ENCODE measurements around the gene BTRC. TPM values are rescaled to one million over a fixed set of nuclear protein-coding genes. Genes with fewer than 3 reads are reported as not detected.

Gene BTRC
- total RNA-seq, 4 donors from 2014 or later: 11.9 to 19.0 (median 12.2) TPM

DNA sequence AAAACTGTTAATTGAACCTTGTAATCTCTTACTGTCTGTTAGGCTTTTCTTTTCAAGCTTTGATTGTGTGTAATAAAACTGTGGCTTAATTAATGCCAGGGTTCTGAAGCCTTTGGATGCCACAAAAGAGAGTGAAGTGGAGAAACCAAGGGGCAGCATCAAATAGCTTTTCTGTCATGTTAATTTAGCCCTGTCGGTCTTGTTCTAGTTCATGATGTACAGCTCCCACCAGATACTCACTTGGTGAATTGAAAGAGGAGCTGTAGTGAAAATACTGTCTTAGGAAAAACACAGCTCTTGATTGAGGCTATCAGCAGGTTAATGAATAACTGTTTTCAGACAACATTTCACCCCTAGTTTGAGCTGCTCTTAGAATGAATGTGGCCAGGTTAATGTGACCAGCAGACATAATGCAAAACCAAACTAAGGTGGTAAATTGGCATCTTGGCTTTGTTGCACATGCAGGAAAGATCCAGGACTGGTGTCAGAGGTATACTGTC is 139.9 kb downstream of the BTRC start:
- no peak for DNase-seq
- no peak overlapping the region for H3K27ac ChIP-seq
- H3K36me3 ChIP-seq: no peaks in the 10 kb centered on the region
- no peaks in the 10 kb centered on the region for H3K9me3 ChIP-seq
- peaks cover 0 to 10% (median 0%) of the 10 kb centered on the region in 4 donors for H3K4me1 ChIP-seq
- H3K4me3 ChIP-seq: no peak overlapping the region
- H3K27me3 ChIP-seq: no peaks in the 10 kb centered on the region
- TF ChIP-seq CTCF (IDR thresholded peaks at IDR 0.05): no peak
- TF ChIP-seq POLR2A (IDR thresholded peaks at IDR 0.05): no peak

DNA sequence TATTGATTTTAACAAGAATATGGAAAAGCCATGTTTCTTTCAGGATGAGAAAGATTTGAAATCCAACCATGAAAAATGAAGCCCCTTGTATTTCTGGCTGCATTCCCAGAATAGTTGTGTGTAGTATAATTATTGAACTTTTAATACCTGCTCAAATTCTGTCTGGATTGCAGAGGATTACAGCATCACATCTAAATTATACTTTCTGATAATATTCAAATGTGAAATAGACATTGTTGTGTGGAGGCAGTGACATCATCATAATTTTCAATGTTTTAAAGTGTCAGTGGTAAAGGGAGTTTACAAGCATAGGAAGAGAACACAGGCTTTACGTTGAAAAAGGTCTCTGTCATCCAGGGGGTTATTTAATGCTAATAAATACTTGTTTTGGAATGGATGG is 140.7 kb downstream of the BTRC start:
- H3K4me3 ChIP-seq: no peak overlapping the region
- H3K27me3 ChIP-seq: no peaks in the 10 kb centered on the region
- H3K4me1 ChIP-seq: peaks cover 0 to 10% (median 0%) of the 10 kb centered on the region in 4 donors
- H3K9me3 ChIP-seq: no peaks in the 10 kb centered on the region
- no peak for DNase-seq
- no peak overlapping the region for H3K27ac ChIP-seq
- no peaks in the 10 kb centered on the region for H3K36me3 ChIP-seq
- no peak for TF ChIP-seq POLR2A (IDR thresholded peaks at IDR 0.05)
- no peak for TF ChIP-seq CTCF (IDR thresholded peaks at IDR 0.05)

DNA sequence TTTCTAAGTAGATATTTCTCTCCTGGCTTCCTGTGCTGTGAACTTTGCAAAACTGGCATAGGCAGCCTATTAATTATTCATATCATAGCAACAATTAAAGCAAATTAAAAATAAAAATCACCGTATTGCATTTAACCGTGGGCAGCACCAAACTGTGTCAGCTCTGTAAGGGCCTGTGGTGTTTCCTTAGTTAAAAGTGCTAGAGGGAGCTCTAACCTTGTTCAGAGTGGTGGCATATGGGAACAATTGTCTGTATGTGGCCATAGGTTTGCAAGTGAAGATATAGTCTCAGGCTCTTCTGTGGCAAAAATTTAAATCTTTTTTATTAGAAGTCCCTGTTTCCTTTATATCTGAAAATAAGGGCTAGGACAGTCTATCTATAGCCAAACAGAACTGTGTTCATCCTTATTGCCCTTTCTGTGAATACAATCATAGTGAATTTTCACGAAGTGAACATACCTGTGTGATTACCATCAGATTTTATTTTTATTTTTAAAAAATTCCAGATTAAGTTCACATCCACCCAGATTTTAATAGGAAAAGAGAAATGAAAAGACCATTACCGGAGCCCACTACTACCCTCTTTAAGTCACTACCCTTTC is 141.5 kb downstream of the BTRC start:
- H3K4me3 ChIP-seq: no peak overlapping the region
- peak in 1 of 6 experiments; percentile 17 for TF ChIP-seq CTCF (IDR thresholded peaks at IDR 0.05)
- no peak for TF ChIP-seq POLR2A (IDR thresholded peaks at IDR 0.05)
- H3K27me3 ChIP-seq: no peaks in the 10 kb centered on the region
- no peaks in the 10 kb centered on the region for H3K9me3 ChIP-seq
- peaks cover 0 to 10% (median 0%) of the 10 kb centered on the region in 4 donors for H3K4me1 ChIP-seq
- DNase-seq: no peak
- H3K36me3 ChIP-seq: no peaks in the 10 kb centered on the region
- H3K27ac ChIP-seq: no peak overlapping the region

DNA sequence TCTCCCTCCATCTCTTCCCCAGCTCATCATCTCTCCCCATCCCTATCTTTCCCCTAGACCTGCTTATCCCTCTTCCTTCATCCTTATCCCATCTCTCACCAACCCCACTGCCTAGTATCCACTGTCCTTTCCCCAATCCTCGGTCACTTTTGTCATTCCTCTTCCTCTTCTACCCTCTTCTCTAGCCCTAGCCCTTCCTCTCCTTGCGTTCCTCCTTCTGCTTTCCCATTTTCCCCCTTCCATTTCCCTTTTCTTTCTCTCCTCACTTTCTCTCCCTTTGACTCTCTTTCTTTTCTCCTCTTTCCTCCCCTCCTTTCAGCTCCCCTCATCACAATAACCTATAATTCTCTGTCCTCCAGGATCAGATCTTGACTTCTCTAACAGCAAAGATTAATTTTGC is 150.5 kb downstream of the BTRC start:
- no peaks in the 10 kb centered on the region for H3K9me3 ChIP-seq
- no peak for TF ChIP-seq CTCF (IDR thresholded peaks at IDR 0.05)
- TF ChIP-seq POLR2A (IDR thresholded peaks at IDR 0.05): no peak

GRCh38 chr10:101506829-101507661 is 153.1 kb downstream of the BTRC start:
- TF ChIP-seq CTCF (IDR thresholded peaks at IDR 0.05) (no peak), POLR2A (IDR thresholded peaks at IDR 0.05) (no peak)
- Histone ChIP-seq H3K27me3 (no peaks in the 10 kb centered on the region), H3K4me1 (no peaks in the 10 kb centered on the region), H3K4me3 (no peak overlapping the region), H3K9me3 (no peaks in the 10 kb centered on the region), H3K36me3 (no peaks in the 10 kb centered on the region), H3K27ac (no peak overlapping the region)
- DNase-seq: no peak

More for the DNA sequence above, 150.5 kb downstream of the BTRC start:
- Histone ChIP-seq H3K27me3 (no peaks in the 10 kb centered on the region), H3K4me3 (no peak overlapping the region), H3K4me1 (no peaks in the 10 kb centered on the region), H3K36me3 (no peaks in the 10 kb centered on the region), H3K27ac (no peak overlapping the region)
- no peak for DNase-seq

Measured in Peyer's patch (tissue), 4 donors.